Bladder microvascular endothelial cell (primary cell): ENCODE data around the gene EXO5. TPM values are rescaled to one million over a fixed set of nuclear protein-coding genes. Genes with fewer than 3 reads are reported as not detected.

Source experiments
- total RNA-seq: library from RNA; depleted of rRNA; stranded (reverse); fragments of >200 nt; gene quantifications from 2 replicates; pipeline ENCODE4 v1.2.3, GENCODE V29; 2014

Gene EXO5, protein sequence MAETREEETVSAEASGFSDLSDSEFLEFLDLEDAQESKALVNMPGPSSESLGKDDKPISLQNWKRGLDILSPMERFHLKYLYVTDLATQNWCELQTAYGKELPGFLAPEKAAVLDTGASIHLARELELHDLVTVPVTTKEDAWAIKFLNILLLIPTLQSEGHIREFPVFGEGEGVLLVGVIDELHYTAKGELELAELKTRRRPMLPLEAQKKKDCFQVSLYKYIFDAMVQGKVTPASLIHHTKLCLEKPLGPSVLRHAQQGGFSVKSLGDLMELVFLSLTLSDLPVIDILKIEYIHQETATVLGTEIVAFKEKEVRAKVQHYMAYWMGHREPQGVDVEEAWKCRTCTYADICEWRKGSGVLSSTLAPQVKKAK
- total RNA-seq: 6.8 and 9.0 TPM in 2 replicates

DNA sequence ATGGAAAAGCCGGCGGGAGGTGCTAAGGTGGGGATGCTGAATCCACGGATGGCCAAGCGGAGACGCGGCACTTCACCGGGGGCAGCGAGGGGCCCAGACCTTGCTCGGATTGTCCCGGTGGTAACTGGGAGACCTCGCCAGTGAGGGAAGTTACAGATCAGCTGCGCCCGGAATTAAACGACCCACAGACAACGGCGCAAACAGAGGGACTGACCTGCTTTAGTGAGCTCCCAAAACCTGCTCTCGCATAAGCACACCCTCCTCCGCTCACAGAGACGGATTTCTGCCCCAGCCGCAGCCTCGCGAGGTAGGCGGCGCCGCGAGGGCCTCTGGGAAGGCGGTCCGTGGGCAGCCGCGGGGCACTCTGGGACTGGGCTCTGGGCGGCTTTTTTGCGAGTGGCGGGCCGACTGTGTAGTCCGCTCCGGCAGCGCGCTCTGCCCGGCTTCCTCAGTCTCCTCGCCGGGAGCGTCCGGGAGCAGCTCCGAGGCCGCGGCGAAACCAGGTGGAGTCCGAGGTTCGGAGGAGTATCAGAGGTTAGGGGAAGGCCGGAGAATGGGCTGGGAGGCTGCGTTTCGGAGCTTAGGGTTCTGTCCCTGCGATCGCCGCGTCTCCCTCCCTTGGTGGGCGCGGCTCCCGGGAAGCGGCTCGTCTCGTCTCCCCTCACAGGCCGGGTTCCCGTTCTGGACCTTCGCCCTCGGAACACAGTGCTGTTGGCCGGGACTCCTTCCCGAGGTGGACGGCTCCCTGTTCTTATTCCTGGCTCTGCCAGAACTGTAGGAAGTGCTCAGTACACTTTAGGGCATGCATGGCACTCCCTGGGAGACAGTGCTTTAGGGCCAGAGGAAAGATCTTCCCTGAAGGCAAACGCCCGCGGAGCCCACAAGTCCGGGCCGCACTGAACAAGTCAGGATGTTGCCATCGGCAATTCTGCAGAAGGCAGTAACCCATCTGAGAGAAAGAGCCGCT is at the start of gene EXO5:
Gene EXO5, plus strand, starts transcription at position 393 of the 967 bp plus-strand sequence. CDS start 5,778 bp downstream, outside the sequence.

DNA sequence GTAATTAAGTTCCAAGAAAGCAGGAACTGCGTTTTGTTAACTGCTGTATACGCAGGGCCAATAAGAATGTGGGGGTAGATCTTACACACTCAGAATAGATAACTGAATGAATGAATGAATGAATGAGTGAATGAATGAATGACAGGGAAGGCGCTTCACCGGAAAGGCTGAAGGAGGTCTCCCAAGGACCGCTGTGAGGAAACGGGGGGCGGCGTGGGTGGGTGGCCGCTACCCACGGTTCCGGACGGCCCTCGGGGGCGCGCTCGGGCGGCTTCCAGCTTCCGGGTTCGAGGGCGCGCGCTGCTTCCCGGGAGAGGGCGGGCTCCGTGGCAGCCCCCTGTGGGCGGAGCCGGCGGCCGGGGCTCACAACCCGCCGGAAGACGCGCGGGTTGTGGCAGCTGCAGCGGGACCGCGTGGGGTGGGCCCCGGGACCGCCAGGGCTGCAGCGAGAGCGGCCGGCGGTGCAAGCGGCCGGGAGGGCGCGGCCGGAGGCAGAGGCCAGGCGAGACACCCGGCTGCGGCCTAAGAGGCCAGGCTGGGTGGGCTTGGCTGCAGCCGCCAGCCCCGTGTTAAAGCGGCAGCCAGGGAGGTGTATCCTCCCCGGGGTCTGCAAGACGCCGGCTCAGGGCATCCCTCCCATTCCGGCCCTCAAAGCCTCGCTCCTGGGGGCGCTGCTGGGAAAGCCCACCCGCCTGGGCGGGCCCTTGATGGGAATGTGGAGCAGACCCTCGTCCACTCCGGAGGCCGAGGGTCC is 31.5 kb upstream of the EXO5 start, which contains the start of gene ZFP69:
Gene ZFP69, plus strand, starts transcription at position 367 of the 754 bp plus-strand sequence. CDS start 2,072 bp downstream, outside the sequence.

DNA sequence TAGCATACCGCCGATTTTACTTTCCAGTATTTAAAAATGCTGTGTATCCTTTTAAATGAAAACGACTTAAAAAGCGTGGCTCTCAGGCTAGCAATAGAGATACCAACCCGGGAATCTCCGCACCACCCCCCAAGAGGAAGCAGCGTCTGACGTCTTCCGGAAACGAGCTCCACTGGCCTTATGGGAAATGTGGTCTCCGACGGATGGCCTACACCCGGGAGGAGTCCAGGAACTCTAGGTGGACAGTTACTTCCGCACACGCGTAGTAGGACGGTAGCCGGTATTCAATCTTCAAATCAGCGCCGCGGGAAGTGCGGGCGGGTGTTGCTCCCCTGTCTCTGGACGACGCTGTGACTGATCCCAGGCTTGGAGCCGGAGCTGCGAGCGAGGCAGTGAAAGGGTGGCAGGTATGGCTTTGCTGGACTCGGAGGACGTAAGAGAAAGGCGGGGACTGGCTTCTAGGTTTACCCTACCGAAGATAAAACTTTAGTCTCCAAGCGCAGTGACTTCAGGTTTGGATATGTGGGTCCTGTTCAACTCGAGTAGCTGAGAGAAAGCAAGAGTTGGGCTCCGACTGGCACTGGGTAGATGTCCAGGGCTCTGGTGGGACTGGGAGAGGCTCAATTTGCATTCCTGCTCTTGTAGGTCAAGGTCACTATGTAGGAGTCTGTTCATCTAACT is 23.0 kb downstream of the EXO5 start, which contains the start of gene ZNF684:
Gene ZNF684, plus strand, starts transcription at position 257 of the 681 bp plus-strand sequence. CDS start 1,530 bp downstream, outside the sequence.

Other genes starting within 250 kb of the EXO5 start
- 0.16 and 0.63 TPM in 2 replicates for gene COL9A2, start 191.5 kb upstream of the EXO5 start, total RNA-seq
- gene SMAP2, start 135.0 kb upstream of the EXO5 start, total RNA-seq: 2.8 and 7.2 TPM in 2 replicates
- gene ZFP69B, start 58.3 kb upstream of the EXO5 start, total RNA-seq: 1.6 and 1.9 TPM in 2 replicates
- gene ZFP69, start 31.5 kb upstream of the EXO5 start, total RNA-seq: 1.9 and 2.4 TPM in 2 replicates
- gene ZNF684, start 22.9 kb downstream of the EXO5 start, total RNA-seq: 4.0 and 4.7 TPM in 2 replicates
- gene RIMS3, start 156.9 kb downstream of the EXO5 start, total RNA-seq: 0.16 and 0.25 TPM in 2 replicates
- gene NFYC, start 182.9 kb downstream of the EXO5 start, total RNA-seq: 19.1 and 24.4 TPM in 2 replicates